Activated T-cell treated with anti-CD3 and anti-CD28 coated beads for 24 hours (primary cell): ENCODE measurements around the gene G0S2.

ENCODE experiments used
- DNase-seq: peaks from one replicate; pipeline ENCODE4 v3.0.0-alpha.2; 2020; ENCODE audit warnings: low read depth

The G0S2 gene

GRCh38 chr1:209720326-209720725 is 45.1 kb downstream of the G0S2 start:
- DNase-seq: no peak

GRCh38 chr1:209720826-209721225 is 45.6 kb downstream of the G0S2 start:
- no peak for DNase-seq

- no peak for DNase-seq
Measured at GRCh38 chr1:209721323-209721722, 46.1 kb downstream of the G0S2 start.

- DNase-seq: no peak
Measured at GRCh38 chr1:209723265-209723664, 48.1 kb downstream of the G0S2 start.

- DNase-seq: peak; percentile 42
Measured at GRCh38 chr1:209723756-209724693, 48.8 kb downstream of the G0S2 start.
